OCI-LY1 (cell line): Measurements from ENCODE around the gene C22orf23.

ENCODE experiments used
- EZH2 ChIP-seq: fragments of 200-600 bp; sonication (generic), shearing (Covaris generic); IDR thresholded peaks from 2 replicates; pipeline ENCODE4 v1.8.0; 2017; ENCODE audit warnings: borderline replicate concordance, mixed run types, mild to moderate bottlenecking, antibody characterized with exemption, low read length, moderate library complexity, mixed read lengths
- TF ChIP-seq, protein P1 (sequence below): fragments of 200-600 bp; sonication (generic), shearing (Covaris generic); IDR thresholded peaks from 2 replicates; pipeline ENCODE4 v1.5.1; 2017; ENCODE audit warnings: mild to moderate bottlenecking, antibody characterized with exemption, low read length, moderate library complexity, mixed read lengths

DNA sequence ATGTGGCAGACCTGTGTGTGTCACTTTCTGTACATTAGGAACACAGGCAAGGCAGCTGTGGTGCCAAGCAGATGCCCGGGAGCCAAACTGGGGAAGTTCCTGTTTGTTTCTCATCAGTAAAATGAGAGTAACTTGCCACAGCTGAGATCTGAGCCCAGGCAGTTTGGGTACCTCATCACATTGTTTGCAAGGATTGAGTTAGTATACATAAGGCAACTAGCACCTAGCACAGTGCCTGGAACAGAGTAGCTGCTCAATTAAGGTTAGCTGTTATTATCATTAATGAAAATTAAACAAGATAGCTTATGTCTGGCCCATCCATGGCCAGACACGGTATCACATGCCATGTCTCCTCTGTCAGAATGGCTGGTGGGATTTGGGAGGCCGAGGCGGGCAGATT lies 23.1 kb upstream of the C22orf23 start:
- TF ChIP-seq, protein P1, sequence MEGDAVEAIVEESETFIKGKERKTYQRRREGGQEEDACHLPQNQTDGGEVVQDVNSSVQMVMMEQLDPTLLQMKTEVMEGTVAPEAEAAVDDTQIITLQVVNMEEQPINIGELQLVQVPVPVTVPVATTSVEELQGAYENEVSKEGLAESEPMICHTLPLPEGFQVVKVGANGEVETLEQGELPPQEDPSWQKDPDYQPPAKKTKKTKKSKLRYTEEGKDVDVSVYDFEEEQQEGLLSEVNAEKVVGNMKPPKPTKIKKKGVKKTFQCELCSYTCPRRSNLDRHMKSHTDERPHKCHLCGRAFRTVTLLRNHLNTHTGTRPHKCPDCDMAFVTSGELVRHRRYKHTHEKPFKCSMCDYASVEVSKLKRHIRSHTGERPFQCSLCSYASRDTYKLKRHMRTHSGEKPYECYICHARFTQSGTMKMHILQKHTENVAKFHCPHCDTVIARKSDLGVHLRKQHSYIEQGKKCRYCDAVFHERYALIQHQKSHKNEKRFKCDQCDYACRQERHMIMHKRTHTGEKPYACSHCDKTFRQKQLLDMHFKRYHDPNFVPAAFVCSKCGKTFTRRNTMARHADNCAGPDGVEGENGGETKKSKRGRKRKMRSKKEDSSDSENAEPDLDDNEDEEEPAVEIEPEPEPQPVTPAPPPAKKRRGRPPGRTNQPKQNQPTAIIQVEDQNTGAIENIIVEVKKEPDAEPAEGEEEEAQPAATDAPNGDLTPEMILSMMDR, result no peak
- no peak for TF ChIP-seq EZH2
